ENCODE results near the gene IRS2. TPM values are rescaled to one million over a fixed set of nuclear protein-coding genes. Genes with fewer than 3 reads are reported as not detected.
A peak's percentile ranks its signal among the peaks of the same experiment; 100 is the strongest.

The IRS2 gene
- total and polyA plus RNA-seq, 4 donors: 6.8 to 27.1 (median 15.4) TPM

GRCh38 chr13:109764470-109765291 is 21.7 kb downstream of the IRS2 start:
- Histone ChIP-seq H3K36me3 (ENCODE audit: control insufficient read depth in 4 of 4, insufficient read depth in 4 of 4, low read length in 4 of 4) (peaks cover 3 to 10% (median 5%) of the 10 kb centered on the region in 4 donors), H3K4me3 (no peak overlapping the region), H3K9ac (ENCODE audit: insufficient read depth in 1 of 2, low read length in 2 of 2) (no peak overlapping the region), H3K4me1 (ENCODE audit: control insufficient read depth in 5 of 5, insufficient read depth in 5 of 5, low read length in 5 of 5) (peaks cover 0 to 21% (median 0%) of the 10 kb centered on the region in 5 donors), H3K27ac (ENCODE audit: low read depth in 1 of 2, low read length in 1 of 2) (no peak overlapping the region), H3K27me3 (ENCODE audit: control insufficient read depth in 3 of 3, insufficient read depth in 3 of 3, low read length in 2 of 3) (no peaks in the 10 kb centered on the region), H3K9me3 (ENCODE audit: control insufficient read depth in 4 of 4, insufficient read depth in 3 of 4, low read length in 3 of 4) (no peaks in the 10 kb centered on the region)
- peak in 1 of 3 donors; percentile 16 for DNase-seq
- no peak for ATAC-seq (ENCODE audit: insufficient read depth, low FRiP score)
- whole genome bisulfite sequencing, 2 donors: 67 to 74% methylated on average over 10 of the region's 10 CpGs
- TF ChIP-seq, protein P1, sequence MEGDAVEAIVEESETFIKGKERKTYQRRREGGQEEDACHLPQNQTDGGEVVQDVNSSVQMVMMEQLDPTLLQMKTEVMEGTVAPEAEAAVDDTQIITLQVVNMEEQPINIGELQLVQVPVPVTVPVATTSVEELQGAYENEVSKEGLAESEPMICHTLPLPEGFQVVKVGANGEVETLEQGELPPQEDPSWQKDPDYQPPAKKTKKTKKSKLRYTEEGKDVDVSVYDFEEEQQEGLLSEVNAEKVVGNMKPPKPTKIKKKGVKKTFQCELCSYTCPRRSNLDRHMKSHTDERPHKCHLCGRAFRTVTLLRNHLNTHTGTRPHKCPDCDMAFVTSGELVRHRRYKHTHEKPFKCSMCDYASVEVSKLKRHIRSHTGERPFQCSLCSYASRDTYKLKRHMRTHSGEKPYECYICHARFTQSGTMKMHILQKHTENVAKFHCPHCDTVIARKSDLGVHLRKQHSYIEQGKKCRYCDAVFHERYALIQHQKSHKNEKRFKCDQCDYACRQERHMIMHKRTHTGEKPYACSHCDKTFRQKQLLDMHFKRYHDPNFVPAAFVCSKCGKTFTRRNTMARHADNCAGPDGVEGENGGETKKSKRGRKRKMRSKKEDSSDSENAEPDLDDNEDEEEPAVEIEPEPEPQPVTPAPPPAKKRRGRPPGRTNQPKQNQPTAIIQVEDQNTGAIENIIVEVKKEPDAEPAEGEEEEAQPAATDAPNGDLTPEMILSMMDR (IDR thresholded peaks at IDR 0.05; ENCODE audit: control extremely low read depth, extremely low read depth): no peak

- TF ChIP-seq, protein P1 (IDR thresholded peaks at IDR 0.05; ENCODE audit: control extremely low read depth, extremely low read depth): no peak
- Histone ChIP-seq H3K4me1 (ENCODE audit: control insufficient read depth in 5 of 5, insufficient read depth in 5 of 5, low read length in 5 of 5) (peaks cover 0 to 21% (median 0%) of the 10 kb centered on the region in 5 donors), H3K27ac (ENCODE audit: low read depth in 1 of 2, low read length in 1 of 2) (no peak overlapping the region), H3K27me3 (ENCODE audit: control insufficient read depth in 3 of 3, insufficient read depth in 3 of 3, low read length in 2 of 3) (no peaks in the 10 kb centered on the region), H3K36me3 (ENCODE audit: control insufficient read depth in 4 of 4, insufficient read depth in 4 of 4, low read length in 4 of 4) (peaks cover 0 to 5% (median 4%) of the 10 kb centered on the region in 4 donors), H3K9me3 (ENCODE audit: control insufficient read depth in 4 of 4, insufficient read depth in 3 of 4, low read length in 3 of 4) (no peaks in the 10 kb centered on the region), H3K4me3 (no peak overlapping the region), H3K9ac (ENCODE audit: insufficient read depth in 1 of 2, low read length in 2 of 2) (no peak overlapping the region)
- DNase-seq: no peak
- ATAC-seq (ENCODE audit: insufficient read depth, low FRiP score): no peak
- WGBS, 2 donors: 84 to 91% methylated on average over 7 of the region's 7 CpGs
Measured at GRCh38 chr13:109764045-109764444, 22.3 kb downstream of the IRS2 start.

DNA sequence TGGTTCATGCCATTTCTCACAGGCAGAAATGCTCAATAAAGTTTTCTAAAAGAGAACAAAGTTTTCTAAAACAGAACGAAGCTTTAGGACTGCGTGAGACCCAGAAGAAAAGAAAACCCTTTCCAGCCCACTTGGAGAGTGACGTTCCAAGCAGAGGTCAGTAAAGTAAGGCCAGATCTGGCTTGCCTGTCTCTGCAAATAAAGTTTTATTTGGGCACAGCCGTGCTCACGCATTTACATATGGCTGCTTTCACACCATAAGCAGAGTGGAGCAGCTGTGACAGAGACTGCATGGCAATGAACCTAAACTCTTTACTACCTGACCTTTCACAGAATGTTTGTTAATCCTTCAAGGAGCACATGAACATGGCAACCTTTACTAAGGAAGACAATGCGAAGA is 23.6 kb downstream of the IRS2 start:
- 98% methylated on average over 6 of the region's 6 CpGs for WGBS, 2 donors
- no peak for ATAC-seq (ENCODE audit: insufficient read depth, low FRiP score)

More for the DNA sequence above, 23.6 kb downstream of the IRS2 start:
- H3K36me3 ChIP-seq (ENCODE audit: control insufficient read depth in 4 of 4, insufficient read depth in 4 of 4, low read length in 4 of 4): peaks cover 0 to 5% (median 4%) of the 10 kb centered on the region in 4 donors
- no peaks in the 10 kb centered on the region for H3K27me3 ChIP-seq (ENCODE audit: control insufficient read depth in 3 of 3, insufficient read depth in 3 of 3, low read length in 2 of 3)
- H3K9ac ChIP-seq (ENCODE audit: insufficient read depth in 1 of 2, low read length in 2 of 2): no peak overlapping the region
- TF ChIP-seq, protein P1 (IDR thresholded peaks at IDR 0.05; ENCODE audit: control extremely low read depth, extremely low read depth): no peak
- no peak overlapping the region for H3K4me3 ChIP-seq
- no peak overlapping the region for H3K27ac ChIP-seq (ENCODE audit: low read depth in 1 of 2, low read length in 1 of 2)
- no peak for DNase-seq
- H3K4me1 ChIP-seq (ENCODE audit: control insufficient read depth in 5 of 5, insufficient read depth in 5 of 5, low read length in 5 of 5): peaks cover 0 to 21% (median 0%) of the 10 kb centered on the region in 5 donors
- H3K9me3 ChIP-seq (ENCODE audit: control insufficient read depth in 4 of 4, insufficient read depth in 3 of 4, low read length in 3 of 4): no peaks in the 10 kb centered on the region

Data from lung (tissue), 12 donors.